PC-3 (cell line): ENCODE data around the gene IL16. TPM values are rescaled to one million over a fixed set of nuclear protein-coding genes. Genes with fewer than 3 reads are reported as not detected.

ENCODE experiments used
- ATAC-seq: fragments of 200-7000 bp; cut with Tn5 transposase; 2 replicates; pipeline ENCODE4 v1.9.1; 2020; ENCODE audit warnings: mild to moderate bottlenecking, moderate library complexity
- BruUV-seq: library from RNA; stranded (reverse); fragments of 400-500 nt; replicated peaks from 2 replicates; lab custom pipeline; 2021; lab: Mats Ljungman, UMichigan
- CTCF ChIA-PET: fragments of 300-600 bp; sonication (Branson Sonifier 250); formaldehyde crosslinking; loops from one replicate; lab custom pipeline; 2022; ENCODE audit warnings: antibody characterized with exemption; lab: Charles Lee
- POLR2A ChIA-PET: fragments of 300-600 bp; sonication (Branson Sonifier 250); formaldehyde crosslinking; loops from one replicate; lab custom pipeline; 2022; ENCODE audit warnings: antibody characterized with exemption; ENCODE audit not compliant: unreplicated experiment; lab: Charles Lee
- DNase-seq: peaks from one replicate; pipeline ENCODE4 v3.0.0-alpha.2; 2015
- H2AFZ ChIP-seq: fragments of 300-600 bp; sonication (generic); 2 replicates; pipeline ENCODE4 v1.6.0; 2016; ENCODE audit warnings: antibody characterized with exemption, low read length
- H3F3A ChIP-seq: fragments of 300-600 bp; sonication (generic); one replicate; pipeline ENCODE4 v1.6.0; 2017; ENCODE audit warnings: antibody characterized with exemption, low read length, control low read depth, mild to moderate bottlenecking; ENCODE audit not compliant: unreplicated experiment
- H3K27ac ChIP-seq: fragments of 300-600 bp; sonication (generic); 2 replicates; pipeline ENCODE4 v1.5.1; 2016; ENCODE audit warnings: mild to moderate bottlenecking, low read length
- H3K27me3 ChIP-seq: fragments of 300-600 bp; sonication (generic); 2 replicates; pipeline ENCODE4 v1.6.1; 2016; ENCODE audit warnings: low read length, mixed read lengths
- H3K36me3 ChIP-seq: fragments of 300-600 bp; sonication (generic); 2 replicates; pipeline ENCODE4 v1.6.1; 2016; ENCODE audit warnings: low read depth, mixed run types, low read length, mixed read lengths
- H3K4me1 ChIP-seq: fragments of 300-600 bp; sonication (generic); 2 replicates; pipeline ENCODE4 v1.5.1; 2016; ENCODE audit warnings: low read length; ENCODE audit not compliant: insufficient read depth
- H3K4me2 ChIP-seq: fragments of 300-600 bp; sonication (generic); 2 replicates; pipeline ENCODE4 v1.6.0; 2016; ENCODE audit warnings: low read length
- H3K4me3 ChIP-seq: fragments of 300-600 bp; sonication (generic); 2 replicates; pipeline ENCODE4 v1.5.1; 2016; ENCODE audit warnings: mild to moderate bottlenecking, low read length, mixed read lengths
- H3K79me2 ChIP-seq: fragments of 300-600 bp; sonication (generic); 2 replicates; pipeline ENCODE4 v1.6.1; 2017; ENCODE audit warnings: low read length, mixed read lengths
- H3K9ac ChIP-seq: fragments of 300-600 bp; sonication (generic); 2 replicates; pipeline ENCODE4 v1.6.0; 2016; ENCODE audit warnings: mild to moderate bottlenecking, low read length
- H3K9me2 ChIP-seq: fragments of 300-600 bp; sonication (generic); replicated peaks from 2 replicates; pipeline ENCODE4 v1.6.1; 2016; ENCODE audit warnings: mixed run types, low read length, mixed read lengths
- H3K9me3 ChIP-seq: fragments of 300-600 bp; sonication (generic); 2 replicates; pipeline ENCODE4 v1.6.1; 2016; ENCODE audit warnings: low read length, mixed read lengths
- H4K20me1 ChIP-seq: fragments of 300-600 bp; sonication (generic); 2 replicates; pipeline ENCODE4 v1.6.1; 2016; ENCODE audit warnings: low read length, mixed read lengths
- CTCF ChIP-seq: fragments of 300-600 bp; sonication (generic); conservative IDR thresholded peaks from 2 replicates; pipeline ENCODE4 v1.5.1; 2017; ENCODE audit warnings: antibody characterized with exemption, low read depth, mild to moderate bottlenecking, low read length
- EZH2 ChIP-seq: fragments of 300-600 bp; sonication (generic); IDR thresholded peaks from one replicate; pipeline ENCODE4 v1.6.1; 2017; ENCODE audit warnings: antibody characterized with exemption, mild to moderate bottlenecking, low read length; ENCODE audit not compliant: unreplicated experiment
- EZH2phosphoT487 ChIP-seq: fragments of 300-600 bp; sonication (generic); IDR thresholded peaks from 2 replicates; pipeline ENCODE4 v1.6.1; 2018; ENCODE audit warnings: mild to moderate bottlenecking, antibody characterized with exemption, low read length, borderline replicate concordance
- intact Hi-C: fragments of 100-400 bp; cut with micrococcal nuclease; formaldehyde crosslinking; loops from 2 replicates; pipeline ENCODE4 v1.9.0; 2023
- total RNA-seq: library from RNA; depleted of rRNA; stranded (reverse); fragments of >200 nt; gene quantifications from 2 replicates; pipeline ENCODE4 v1.2.3, GENCODE V29; 2014

The IL16 gene
- total RNA-seq, 1 experiment from 2014 or later: 0.04 TPM

- H3K9ac ChIP-seq: no peak overlapping the region
- H3K4me1 ChIP-seq: peaks cover 22% of the 10 kb centered on the region
- no peaks in the 10 kb centered on the region for H4K20me1 ChIP-seq
- intact Hi-C loops: no loop called here
- no peak overlapping the region for H3K4me2 ChIP-seq
- ChIA-PET POLR2A (no interaction called here), CTCF (no interaction called here)
- no peak for TF ChIP-seq CTCF
- TF ChIP-seq EZH2phosphoT487: no peak
- TF ChIP-seq EZH2: no peak
- H3F3A ChIP-seq: no peaks in the 10 kb centered on the region
- H3K27me3 ChIP-seq: no peaks in the 10 kb centered on the region
- no peaks in the 10 kb centered on the region for H3K9me3 ChIP-seq
- no peaks in the 10 kb centered on the region for H3K36me3 ChIP-seq
- no peak for ATAC-seq
- H3K27ac ChIP-seq: no peak overlapping the region
- H3K9me2 ChIP-seq: no peaks in the 10 kb centered on the region
- H3K4me3 ChIP-seq: no peak overlapping the region
- no TSS peak for BruUV-seq
- no peak overlapping the region for H2AFZ ChIP-seq
- H3K79me2 ChIP-seq: no peaks in the 10 kb centered on the region
- no peak for DNase-seq
Measured at GRCh38 chr15:81293728-81294515, 97.2 kb downstream of the IL16 start.

- no peak overlapping the region for H3K9ac ChIP-seq
- H3F3A ChIP-seq: no peaks in the 10 kb centered on the region
- no peaks in the 10 kb centered on the region for H3K9me3 ChIP-seq
- H2AFZ ChIP-seq: no peak overlapping the region
- H3K27ac ChIP-seq: no peak overlapping the region
- ChIA-PET CTCF (no interaction called here), POLR2A (no interaction called here)
- ATAC-seq: no peak
- BruUV-seq: no TSS peak
- intact Hi-C loops: no loop called here
- H3K27me3 ChIP-seq: no peaks in the 10 kb centered on the region
- no peak for TF ChIP-seq CTCF
- no peak for TF ChIP-seq EZH2phosphoT487
- TF ChIP-seq EZH2: no peak
- no peak overlapping the region for H3K4me3 ChIP-seq
- no peaks in the 10 kb centered on the region for H3K79me2 ChIP-seq
- no peaks in the 10 kb centered on the region for H3K36me3 ChIP-seq
- no peaks in the 10 kb centered on the region for H4K20me1 ChIP-seq
- H3K9me2 ChIP-seq: no peaks in the 10 kb centered on the region
- DNase-seq: no peak
- H3K4me2 ChIP-seq: no peak overlapping the region
- H3K4me1 ChIP-seq: peaks cover 22% of the 10 kb centered on the region
Measured at GRCh38 chr15:81294516-81294880, 97.8 kb downstream of the IL16 start.

- peaks cover 22% of the 10 kb centered on the region for H3K4me1 ChIP-seq
- no peak overlapping the region for H3K9ac ChIP-seq
- BruUV-seq: no TSS peak
- H4K20me1 ChIP-seq: no peaks in the 10 kb centered on the region
- no peaks in the 10 kb centered on the region for H3K9me2 ChIP-seq
- ATAC-seq (no peak), DNase-seq (no peak)
- H3K4me3 ChIP-seq: no peak overlapping the region
- H3K27me3 ChIP-seq: no peaks in the 10 kb centered on the region
- no peak overlapping the region for H3K4me2 ChIP-seq
- H3K9me3 ChIP-seq: no peaks in the 10 kb centered on the region
- no peaks in the 10 kb centered on the region for H3K36me3 ChIP-seq
- H3K27ac ChIP-seq: no peak overlapping the region
- ChIA-PET CTCF (no interaction called here), POLR2A (no interaction called here)
- H2AFZ ChIP-seq: no peak overlapping the region
- no peaks in the 10 kb centered on the region for H3F3A ChIP-seq
- intact Hi-C loops: no loop called here
- TF ChIP-seq EZH2 (no peak), CTCF (no peak), EZH2phosphoT487 (no peak)
- no peaks in the 10 kb centered on the region for H3K79me2 ChIP-seq
Measured at GRCh38 chr15:81295486-81296121, 98.9 kb downstream of the IL16 start.
